K562 (cell line): Measurements from ENCODE around the gene RAMACL. TPM values are rescaled to one million over a fixed set of nuclear protein-coding genes. Genes with fewer than 3 reads are reported as not detected.
"Not testable (repeated sequence)": the region's sequence is repeated elsewhere in the genome, so short reads cannot be mapped to it uniquely, and the experiment has no call there.

Source experiments
- ATAC-seq: fragments of 200-7000 bp; cut with Tn5 transposase; 3 replicates; pipeline ENCODE4 v1.9.1; 2020; ENCODE audit warnings: moderate library complexity
- BruUV-seq: library from RNA; stranded (reverse); fragments of 400-500 nt; replicated peaks from 2 replicates; lab custom pipeline; 2021; lab: Mats Ljungman, UMichigan
- CTCF ChIA-PET: fragments of 300-600 bp; formaldehyde crosslinking; extraction: SDS; loops from one replicate; lab custom pipeline; 2021; ENCODE audit warnings: low intra/inter-chr PET ratio; lab: Yijun Ruan, JAX
- POLR2A ChIA-PET: fragments of 300-600, 350-650 bp; sonication (Branson Sonifier 250); formaldehyde crosslinking; extraction: SDS; loops from one replicate; lab custom pipeline; 2021; ENCODE audit warnings: antibody characterized with exemption, inconsistent platforms; lab: Yijun Ruan, JAX
- DNase-seq, 4 experiments: peaks; one replicate each; pipeline versions ENCODE4 v3.0.0 to v3.0.0-alpha.2; 2011 to 2018; ENCODE audit warnings: low spot score in 3 of 4, mixed read lengths in 3 of 4; ENCODE audit errors: extremely low read depth in 1 of 4
- FAIRE-seq: peaks from 2 replicates; lab custom pipeline; 2011; peaks lifted over from hg19 to GRCh38; lab: Jason Lieb, UNC
- H2AFZ ChIP-seq: 2 replicates; pipeline ENCODE4 v1.6.0; 2011; ENCODE audit warnings: low read depth, low read length, control low read depth, inconsistent platforms
- H3K27ac ChIP-seq: fragments of 200-600 bp; 3 replicates; pipeline ENCODE4 v1.8.0; 2011; ENCODE audit warnings: low read depth, mild to moderate bottlenecking, control low read depth, inconsistent platforms, low read length, moderate library complexity, mixed read lengths; ENCODE audit errors: extremely low read depth
- H3K27me3 ChIP-seq, 2 experiments: fragments of 300-600 bp in 1 of 2; 2 replicates in 1 of 2; 3 replicates in 1 of 2; pipeline versions ENCODE4 v1.6.0 to v1.8.0; 2011; ENCODE audit warnings: inconsistent platforms in 2 of 2, low read length in 2 of 2, mild to moderate bottlenecking in 1 of 2, mixed read lengths in 1 of 2, moderate library complexity in 1 of 2; ENCODE audit not compliant: control insufficient read depth in 2 of 2, insufficient read depth in 2 of 2
- H3K36me3 ChIP-seq: fragments of 300-600 bp; 3 replicates; pipeline ENCODE4 v1.8.0; 2011; ENCODE audit warnings: mild to moderate bottlenecking, low read length, inconsistent platforms; ENCODE audit not compliant: control insufficient read depth, insufficient read depth
- H3K4me1 ChIP-seq, 2 experiments: fragments of 200-600 bp in 1 of 2; replicated peaks in 1 of 2; 2 replicates in 1 of 2; 3 replicates in 1 of 2; pipeline versions ENCODE4 v1.5.1 to v1.8.0; 2011; ENCODE audit warnings: inconsistent platforms in 2 of 2, low read length in 2 of 2, mild to moderate bottlenecking in 1 of 2, mixed read lengths in 1 of 2, moderate library complexity in 1 of 2; ENCODE audit not compliant: control insufficient read depth in 2 of 2, insufficient read depth in 2 of 2
- H3K4me2 ChIP-seq: 2 replicates; pipeline ENCODE4 v1.6.1; 2011; ENCODE audit warnings: low read length, control low read depth, inconsistent platforms, mixed read lengths; ENCODE audit not compliant: insufficient read depth
- H3K4me3 ChIP-seq: fragments of 200-600 bp; sonication (generic), shearing (Covaris generic); 2 replicates; pipeline ENCODE4 v1.5.1; 2016; ENCODE audit warnings: control low read depth, inconsistent platforms
- H3K79me2 ChIP-seq: fragments of 200-600 bp; 3 replicates; pipeline ENCODE4 v1.8.0; 2011; ENCODE audit warnings: low read length, inconsistent platforms; ENCODE audit not compliant: control insufficient read depth, insufficient read depth
- H3K9ac ChIP-seq, 2 experiments: 2 replicates each; pipeline versions ENCODE4 v1.6.0 to v1.6.1; 2011; ENCODE audit warnings: low read depth in 2 of 2, low read length in 2 of 2, control low read depth in 1 of 2, inconsistent platforms in 1 of 2, mild to moderate bottlenecking in 1 of 2, mixed read lengths in 1 of 2; ENCODE audit not compliant: insufficient read depth in 1 of 2
- H3K9me1 ChIP-seq: one replicate; pipeline ENCODE4 v1.6.0; 2011; ENCODE audit warnings: inconsistent platforms, mild to moderate bottlenecking, low read length, moderate library complexity; ENCODE audit not compliant: control insufficient read depth, insufficient read depth
- H3K9me3 ChIP-seq: replicated peaks from 2 replicates; pipeline ENCODE4 v1.5.1; 2011; ENCODE audit warnings: low read depth, low read length, inconsistent platforms; ENCODE audit not compliant: control insufficient read depth, insufficient read depth
- H4K20me1 ChIP-seq: replicated peaks from 2 replicates; pipeline ENCODE4 v1.6.1; 2011; ENCODE audit warnings: low read length, inconsistent platforms, mixed read lengths; ENCODE audit not compliant: control insufficient read depth, insufficient read depth
- TFE3 ChIP-seq: fragments of 450-650 bp; formaldehyde crosslinking; IDR thresholded peaks from 2 replicates; pipeline ENCODE4 v1.4.0; 2020; ENCODE audit warnings: mild to moderate bottlenecking, mixed read lengths
- ZNF41 ChIP-seq: fragments of 250-450 bp; sonication (Bioruptor Pico); conservative IDR thresholded peaks from 2 replicates; pipeline ENCODE4 v1.4.0; 2020; ENCODE audit warnings: mild to moderate bottlenecking
- WGBS: fragments of 100-300 bp; shearing (Covaris generic); methylation state at CpG from one replicate; pipeline ENCODE4 v1.1.6; 2016; ENCODE audit warnings: low coverage, mixed read lengths; ENCODE audit not compliant: insufficient coverage; ENCODE audit errors: missing lambda C conversion rate; 5-methylcytosine and 5-hydroxymethylcytosine counted together
- in situ Hi-C: fragments of 300-500 bp; cut with MboI; formaldehyde crosslinking; loops from 4 replicates; pipeline ENCODE4 v1.15.0; 2018; ENCODE audit warnings: inconsistent platforms, mixed read lengths
- intact Hi-C: fragments of 100-400 bp; cut with micrococcal nuclease; formaldehyde crosslinking; loops from 2 replicates; pipeline ENCODE4 v1.14.2; 2022
- polyA plus RNA-seq, 8 experiments: library from polyadenylated mRNA; depleted of rRNA in 4 of 8; stranded (reverse) in 5 of 8; unstranded in 3 of 8; fragments of >200 nt; fragmentation: Nextera tagmentation in 2 of 8; fragmentation: Illumina TruSeq in 1 of 8; extraction: Ambion mirVana in 2 of 8; extraction: Trizol in 1 of 8; gene quantifications; 2 replicates each; pipeline versions ENCODE4 v1.2.1 to v1.2.3, GENCODE V29; 2011 to 2014; ENCODE audit warnings: inconsistent platforms in 1 of 8, missing spikeins in 1 of 8
- total RNA-seq, 7 experiments: library from RNA; depleted of rRNA in 6 of 7; stranded (reverse); fragments of >200 nt in 6 of 7; fragmentation: Illumina TruSeq in 2 of 7; extraction: Trizol in 2 of 7; gene quantifications; 2 replicates each; pipeline versions ENCODE4 v1.2.1 to v1.2.3, GENCODE V29; 2011 to 2021; ENCODE audit warnings: low replicate concordance in 1 of 7
- TF ChIP-seq, protein P1 (sequence below), 2 experiments: IDR thresholded peaks; 2 replicates each; pipeline ENCODE4 v1.6.1; 2011; ENCODE audit warnings: borderline replicate concordance in 1 of 2, control low read depth in 1 of 2, low read depth in 1 of 2, low read length in 1 of 2, mild to moderate bottlenecking in 1 of 2, mixed read lengths in 1 of 2, moderate library complexity in 1 of 2; ENCODE audit not compliant: insufficient read depth in 1 of 2, insufficient read length in 1 of 2, poor library complexity in 1 of 2, severe bottlenecking in 1 of 2; ENCODE audit errors: extremely low read depth in 1 of 2

The RAMACL gene
- total and polyA plus RNA-seq, 9 of the 15 experiments (the other 6 are each of a cell fraction or from before 2014, with no cell fraction given): 0.11 to 1.7 (median 0.41) TPM; not detected in 1

GRCh38 chr6:166540631-166541331 is 45.7 kb downstream of the RAMACL start (continued):
- TF ChIP-seq, protein P1, sequence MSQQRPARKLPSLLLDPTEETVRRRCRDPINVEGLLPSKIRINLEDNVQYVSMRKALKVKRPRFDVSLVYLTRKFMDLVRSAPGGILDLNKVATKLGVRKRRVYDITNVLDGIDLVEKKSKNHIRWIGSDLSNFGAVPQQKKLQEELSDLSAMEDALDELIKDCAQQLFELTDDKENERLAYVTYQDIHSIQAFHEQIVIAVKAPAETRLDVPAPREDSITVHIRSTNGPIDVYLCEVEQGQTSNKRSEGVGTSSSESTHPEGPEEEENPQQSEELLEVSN (IDR thresholded peaks at IDR 0.05; ENCODE audit: borderline replicate concordance in 1 of 2, extremely low read depth in 1 of 2, insufficient read depth in 1 of 2, insufficient read length in 1 of 2, low read depth in 1 of 2, low read length in 1 of 2, poor library complexity in 1 of 2, severe bottlenecking in 1 of 2): peak in 1 of 2 experiments; percentile 71
- TF ChIP-seq, all 486 proteins: peak for 9

DNA sequence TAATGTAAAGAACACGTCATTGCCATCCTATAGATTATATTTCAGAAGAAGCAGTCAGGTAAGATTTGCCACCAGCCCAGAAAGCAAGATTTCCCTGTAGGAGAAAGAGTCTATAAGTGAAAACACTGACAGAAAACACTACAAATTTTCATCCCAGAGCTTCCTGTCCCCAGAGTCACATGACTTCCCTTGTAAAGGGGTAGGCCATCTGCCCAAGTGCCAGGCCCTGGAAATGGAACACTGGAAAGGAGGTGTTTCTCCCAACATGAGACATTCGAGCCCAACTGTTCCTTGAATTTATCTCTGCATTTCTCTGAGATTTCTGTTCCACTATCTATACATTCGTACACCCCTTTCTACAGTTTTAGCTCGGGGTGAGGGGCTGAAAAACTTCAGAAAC is 46.9 kb downstream of the RAMACL start:
- intact Hi-C loops: no loop called here
- no TSS peak for BruUV-seq
- Histone ChIP-seq H3K27me3 (peaks cover 37 to 67% of the 10 kb centered on the region in 2 experiments), H3K79me2 (no peaks in the 10 kb centered on the region), H4K20me1 (no peaks in the 10 kb centered on the region), H2AFZ (no peak overlapping the region), H3K4me2 (no peak overlapping the region), H3K9me3 (no peaks in the 10 kb centered on the region), H3K36me3 (no peaks in the 10 kb centered on the region), H3K4me1 (no peaks in the 10 kb centered on the region; a peak in 1 of 5 replicates), H3K9ac (no peak overlapping the region), H3K27ac (no peak overlapping the region), H3K9me1 (no peaks in the 10 kb centered on the region), H3K4me3 (no peak overlapping the region)
- 0% methylated on average over 4 of the region's 4 CpGs for WGBS
- POLR2A ChIA-PET: interaction anchor here (1.1 kb wide), 1 partner anchor 31 kb away, joined by 4 read pairs; no protein-coding TSS in a partner anchor
- TF ChIP-seq TFE3 (CRISPR knock-in tag): peak; percentile 71
- no peak for TF ChIP-seq ZNF41 (CRISPR knock-in tag)
- no peak for FAIRE-seq
- ATAC-seq: no peak
- CTCF ChIA-PET: no interaction called here
- DNase-seq: no peak
- in situ Hi-C loops: no loop called here

DNA sequence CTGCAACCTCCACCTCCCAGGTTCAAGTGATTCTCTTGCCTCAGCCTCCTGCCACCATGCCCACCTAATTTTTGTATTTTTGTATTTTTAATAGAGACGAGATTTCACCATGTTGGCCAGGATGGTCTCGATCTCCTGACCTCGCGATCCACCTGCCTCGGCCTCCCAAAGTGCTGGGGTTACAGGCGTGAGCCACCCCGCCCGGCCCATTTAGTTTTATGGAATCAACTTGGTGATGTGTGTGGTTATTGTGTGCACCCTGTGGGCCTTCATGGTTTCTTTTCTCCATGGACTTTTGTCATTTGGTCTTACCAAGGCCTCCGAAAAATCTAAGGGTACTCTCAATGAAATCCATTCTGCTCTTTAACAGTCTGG is 47.5 kb downstream of the RAMACL start:
- BruUV-seq, ATAC-seq, DNase-seq, H3K79me2 ChIP-seq, H3K27ac ChIP-seq, CTCF ChIA-PET, H3K9me3 ChIP-seq, H3K4me2 ChIP-seq, H4K20me1 ChIP-seq, H3K36me3 ChIP-seq, intact Hi-C loops, H3K9me1 ChIP-seq, H2AFZ ChIP-seq, H3K4me1 ChIP-seq, in situ Hi-C loops, H3K4me3 ChIP-seq, FAIRE-seq, H3K9ac ChIP-seq: not testable (repeated sequence)
- H3K27me3 ChIP-seq: peaks cover 38 to 65% of the 10 kb centered on the region in 2 experiments
- POLR2A ChIA-PET: interaction anchor here (1.1 kb wide), 1 partner anchor 30 kb away, joined by 4 read pairs; no protein-coding TSS in a partner anchor
- under 1% methylated on average over 9 of the region's 9 CpGs for WGBS
